CD14-positive monocyte (primary cell): ENCODE measurements around the gene PSMA6. TPM values are rescaled to one million over a fixed set of nuclear protein-coding genes. Genes with fewer than 3 reads are reported as not detected.
A peak's percentile ranks its signal among the peaks of the same experiment; 100 is the strongest.

ENCODE experiments used
- DNase-seq, 3 donors: peaks; one replicate each; pipeline ENCODE4 v3.0.0-alpha.2; 2011 to 2022
- H2AFZ ChIP-seq: 2 replicates; pipeline ENCODE4 v1.6.0; 2012; ENCODE audit warnings: mild to moderate bottlenecking, low read depth, low read length, inconsistent platforms; ENCODE audit not compliant: insufficient read depth, poor library complexity, severe bottlenecking
- H3K27ac ChIP-seq, 2 donors: 1 replicate in 1 of 2; 2 replicates in 1 of 2; pipeline ENCODE4 v1.5.1; 2012 to 2013; ENCODE audit warnings: low read length in 2 of 2, control low read depth in 1 of 2, inconsistent platforms in 1 of 2, low read depth in 1 of 2, mild to moderate bottlenecking in 1 of 2
- H3K27me3 ChIP-seq, 2 donors: one replicate each; pipeline versions ENCODE4 v1.6.0 to v1.6.1; 2011 to 2013; ENCODE audit warnings: low read length in 2 of 2; ENCODE audit not compliant: control insufficient read depth in 2 of 2, insufficient read depth in 2 of 2
- H3K36me3 ChIP-seq, 2 donors: replicated peaks in 1 of 2; 1 replicate in 1 of 2; 2 replicates in 1 of 2; pipeline versions ENCODE4 v1.5.1 to v1.6.1; 2012 to 2013; ENCODE audit warnings: low read length in 2 of 2, control low read depth in 1 of 2, inconsistent platforms in 1 of 2, mild to moderate bottlenecking in 1 of 2; ENCODE audit not compliant: insufficient read depth in 2 of 2, control insufficient read depth in 1 of 2
- H3K4me1 ChIP-seq, 2 donors: 1 replicate in 1 of 2; 2 replicates in 1 of 2; pipeline versions ENCODE4 v1.5.1 to v1.6.1; 2012 to 2013; ENCODE audit warnings: low read length in 2 of 2, control low read depth in 1 of 2, inconsistent platforms in 1 of 2, mild to moderate bottlenecking in 1 of 2, moderate library complexity in 1 of 2; ENCODE audit not compliant: insufficient read depth in 2 of 2, control insufficient read depth in 1 of 2
- H3K4me2 ChIP-seq: replicated peaks from 2 replicates; pipeline ENCODE3; 2012; ENCODE audit warnings: low read length, moderate library complexity, mild to moderate bottlenecking; ENCODE audit not compliant: poor library complexity, severe bottlenecking; ENCODE audit errors: extremely low read depth
- H3K4me3 ChIP-seq, 3 experiments: fragments of 200-600 bp in 1 of 3; sonication (generic) in 1 of 3; replicated peaks in 1 of 3; 1 replicate in 2 of 3; 2 replicates in 1 of 3; pipeline ENCODE4 v1.5.1; 2011 to 2013; ENCODE audit warnings: low read length in 3 of 3, mild to moderate bottlenecking in 3 of 3, control low read depth in 2 of 3, low read depth in 2 of 3, inconsistent platforms in 1 of 3, moderate library complexity in 1 of 3
- H3K79me2 ChIP-seq: 2 replicates; pipeline ENCODE4 v1.6.0; 2012; ENCODE audit warnings: mild to moderate bottlenecking, control low read depth, inconsistent platforms, low read length, moderate library complexity; ENCODE audit not compliant: insufficient read depth
- H3K9ac ChIP-seq: 2 replicates; pipeline ENCODE4 v1.6.0; 2017; ENCODE audit warnings: low read length, mild to moderate bottlenecking; ENCODE audit not compliant: insufficient read depth, poor library complexity, severe bottlenecking
- H3K9me3 ChIP-seq, 2 donors: replicated peaks in 1 of 2; 1 replicate in 1 of 2; 2 replicates in 1 of 2; pipeline versions ENCODE4 v1.5.1 to v1.6.1; 2012 to 2013; ENCODE audit warnings: low read length in 2 of 2, control low read depth in 1 of 2; ENCODE audit not compliant: control insufficient read depth in 1 of 2, insufficient read depth in 1 of 2
- H4K20me1 ChIP-seq: 2 replicates; pipeline ENCODE4 v1.6.0; 2012; ENCODE audit warnings: mild to moderate bottlenecking, low read length, control low read depth, moderate library complexity; ENCODE audit not compliant: insufficient read depth
- H3K27ac Mint-ChIP-seq, 7 donors: one replicate each; pipeline ENCODE4 v1.8.0; 2020; ENCODE audit warnings: mild to moderate bottlenecking in 7 of 7, mixed read lengths in 7 of 7, moderate library complexity in 6 of 7, inconsistent platforms in 2 of 7
- H3K27me3 Mint-ChIP-seq, 3 donors: one replicate each; pipeline ENCODE4 v1.8.0; 2021 to 2022; ENCODE audit warnings: low read depth in 3 of 3, mild to moderate bottlenecking in 3 of 3, mixed read lengths in 3 of 3, moderate library complexity in 3 of 3, inconsistent platforms in 1 of 3
- H3K36me3 Mint-ChIP-seq, 2 donors: one replicate each; pipeline ENCODE4 v1.8.0; 2020; ENCODE audit warnings: mixed read lengths in 2 of 2, inconsistent platforms in 1 of 2, mild to moderate bottlenecking in 1 of 2
- H3K4me1 Mint-ChIP-seq: one replicate; pipeline ENCODE4 v1.8.0; 2020; ENCODE audit warnings: mild to moderate bottlenecking, mixed read lengths
- H3K4me3 Mint-ChIP-seq, 2 donors: one replicate each; pipeline ENCODE4 v1.8.0; 2020; ENCODE audit warnings: mild to moderate bottlenecking in 2 of 2, mixed read lengths in 2 of 2, moderate library complexity in 1 of 2
- H3K9me3 Mint-ChIP-seq, 7 donors: one replicate each; pipeline ENCODE4 v1.8.0; 2020 to 2022; ENCODE audit warnings: mixed read lengths in 7 of 7, mild to moderate bottlenecking in 6 of 7, moderate library complexity in 6 of 7, inconsistent platforms in 2 of 7
- WGBS: methylation state at CpG from one replicate; pipeline ENCODE4 v1.1.5; 2013; ENCODE audit warnings: missing lambda C conversion rate; ENCODE audit not compliant: insufficient coverage; 5-methylcytosine and 5-hydroxymethylcytosine counted together
- intact Hi-C, 2 donors: fragments of 100-400 bp; cut with micrococcal nuclease; formaldehyde crosslinking; loops; one replicate each; pipeline versions ENCODE4 v1.15.0 to v1.15.1; 2023
- polyA plus RNA-seq, 3 donors: library from polyadenylated mRNA; depleted of rRNA in 1 of 3; unstranded in 2 of 3; stranded (reverse) in 1 of 3; fragments of 300-500 nt in 2 of 3; fragments of >200 nt in 1 of 3; fragmentation: Illumina TruSeq in 2 of 3; gene quantifications; 1 replicate in 2 of 3; 2 replicates in 1 of 3; pipeline ENCODE4 v1.2.3, GENCODE V29; 2012 to 2021
- TF ChIP-seq, protein P1 (sequence below): fragments of 200-600 bp; IDR thresholded peaks from one replicate; pipeline ENCODE4 v1.8.0; 2022; ENCODE audit warnings: antibody characterized with exemption, mild to moderate bottlenecking

Gene PSMA6
- polyA plus RNA-seq, 3 donors: 144 to 572 (median 480) TPM

DNA sequence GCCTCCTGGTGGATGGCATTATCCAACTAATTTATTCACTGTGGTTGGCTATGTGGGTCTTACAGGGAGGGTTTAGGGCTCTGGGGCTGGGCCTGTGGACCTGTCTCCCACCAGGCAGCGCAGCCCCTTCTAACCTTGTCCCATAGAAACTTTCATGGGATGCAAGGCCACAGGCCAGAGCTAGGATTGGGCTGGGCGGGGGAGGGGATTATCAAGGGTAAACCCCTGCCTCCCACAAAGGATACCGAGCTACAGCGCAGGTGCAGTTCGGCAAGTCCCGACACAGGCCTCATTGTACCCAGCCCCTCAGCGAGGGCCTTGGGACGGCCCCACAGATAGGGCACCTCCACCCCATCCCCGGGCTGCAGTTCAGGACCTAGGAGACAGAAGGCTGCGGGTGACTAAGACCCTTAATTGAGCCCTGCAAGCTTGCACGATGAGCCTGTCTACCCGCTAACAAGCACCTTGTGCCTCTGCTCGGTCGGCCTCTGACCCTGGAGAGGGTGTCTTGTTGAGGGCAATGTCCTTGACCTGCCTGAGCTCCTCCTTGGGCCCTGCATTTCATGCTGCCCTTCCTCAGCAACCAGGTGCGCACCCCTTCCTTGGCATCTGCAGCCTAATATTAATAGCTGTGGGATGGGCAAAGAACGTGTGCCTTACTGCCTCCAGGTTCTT is 46.7 kb downstream of the PSMA6 start:
- H3K79me2 ChIP-seq: no peaks in the 10 kb centered on the region
- Mint-ChIP-seq H3K9me3 (no peaks in the 10 kb centered on the region), H3K27ac (peak overlapping the region in 2 of 7 donors; percentile 81 to 87), H3K27me3 (peaks cover 0 to 3% (median 0%) of the 10 kb centered on the region in 3 donors), H3K36me3 (peaks cover 0 to 3% of the 10 kb centered on the region in 2 donors), H3K4me1 (peaks cover 76% of the 10 kb centered on the region), H3K4me3 (no peak overlapping the region)
- intact Hi-C loops: no loop called here
- no peak overlapping the region for H3K4me2 ChIP-seq
- no peak for DNase-seq
- no peaks in the 10 kb centered on the region for H4K20me1 ChIP-seq
- WGBS: 98% methylated on average over 14 of the region's 16 CpGs
- TF ChIP-seq, protein P1, sequence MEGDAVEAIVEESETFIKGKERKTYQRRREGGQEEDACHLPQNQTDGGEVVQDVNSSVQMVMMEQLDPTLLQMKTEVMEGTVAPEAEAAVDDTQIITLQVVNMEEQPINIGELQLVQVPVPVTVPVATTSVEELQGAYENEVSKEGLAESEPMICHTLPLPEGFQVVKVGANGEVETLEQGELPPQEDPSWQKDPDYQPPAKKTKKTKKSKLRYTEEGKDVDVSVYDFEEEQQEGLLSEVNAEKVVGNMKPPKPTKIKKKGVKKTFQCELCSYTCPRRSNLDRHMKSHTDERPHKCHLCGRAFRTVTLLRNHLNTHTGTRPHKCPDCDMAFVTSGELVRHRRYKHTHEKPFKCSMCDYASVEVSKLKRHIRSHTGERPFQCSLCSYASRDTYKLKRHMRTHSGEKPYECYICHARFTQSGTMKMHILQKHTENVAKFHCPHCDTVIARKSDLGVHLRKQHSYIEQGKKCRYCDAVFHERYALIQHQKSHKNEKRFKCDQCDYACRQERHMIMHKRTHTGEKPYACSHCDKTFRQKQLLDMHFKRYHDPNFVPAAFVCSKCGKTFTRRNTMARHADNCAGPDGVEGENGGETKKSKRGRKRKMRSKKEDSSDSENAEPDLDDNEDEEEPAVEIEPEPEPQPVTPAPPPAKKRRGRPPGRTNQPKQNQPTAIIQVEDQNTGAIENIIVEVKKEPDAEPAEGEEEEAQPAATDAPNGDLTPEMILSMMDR: no peak
- no peak overlapping the region for H2AFZ ChIP-seq
- peaks cover 78 to 80% of the 10 kb centered on the region in 2 donors for H3K4me1 ChIP-seq
- no peaks in the 10 kb centered on the region for H3K36me3 ChIP-seq
- H3K4me3 ChIP-seq: no peak overlapping the region
- H3K27me3 ChIP-seq: no peaks in the 10 kb centered on the region
- H3K9me3 ChIP-seq: no peaks in the 10 kb centered on the region
- no peak overlapping the region for H3K9ac ChIP-seq
- H3K27ac ChIP-seq: peak overlapping the region in 1 of 2 donors; percentile 78

- Histone ChIP-seq H3K9me3 (no peaks in the 10 kb centered on the region), H3K4me1 (peaks cover 83 to 84% of the 10 kb centered on the region in 2 donors), H3K27ac (peak overlapping the region; percentile 76 to 78), H4K20me1 (no peaks in the 10 kb centered on the region), H2AFZ (peak overlapping the region; percentile 81), H3K9ac (no peak overlapping the region), H3K4me3 (peak overlapping the region in 1 of 3 experiments; percentile 38), H3K4me2 (peak overlapping the region; percentile 72), H3K36me3 (no peaks in the 10 kb centered on the region), H3K79me2 (no peaks in the 10 kb centered on the region), H3K27me3 (no peaks in the 10 kb centered on the region)
- Mint-ChIP-seq H3K4me3 (peak overlapping the region; percentile 51 to 69), H3K4me1 (peaks cover 80% of the 10 kb centered on the region), H3K36me3 (peaks cover 1 to 3% of the 10 kb centered on the region in 2 donors), H3K27me3 (peaks cover 0 to 2% (median 1%) of the 10 kb centered on the region in 3 donors), H3K27ac (peak overlapping the region; percentile 81 to 90 (median 90)), H3K9me3 (no peaks in the 10 kb centered on the region)
- intact Hi-C loops: loop anchor here (5.0 to 10.0 kb wide), 2 partner anchors 38 to 65 kb away; partner anchors contain the start of gene NFKBIA (in 1 of the 2)
- 3% methylated on average over 10 of the region's 12 CpGs for WGBS
- DNase-seq: peak; percentile 69 to 80 (median 76)
- TF ChIP-seq, protein P1: no peak
Measured at GRCh38 chr14:35339761-35340406, 47.7 kb downstream of the PSMA6 start.
